ENCODE data around the gene DDX25. TPM values are rescaled to one million over a fixed set of nuclear protein-coding genes. Genes with fewer than 3 reads are reported as not detected.
"Not testable (repeated sequence)": the region's sequence is repeated elsewhere in the genome, so short reads cannot be mapped to it uniquely, and the experiment has no call there.

The DDX25 gene
- total and polyA plus RNA-seq, 4 donors, result 0.14 to 0.37 (median 0.17) TPM

GRCh38 chr11:125902927-125903710 is 1.2 kb upstream of the DDX25 start, which contains the start of gene PUS3:
TSS of gene PUS3 (minus strand) at chr11:125903206. CDS start at chr11:125896284, 6,922 bp downstream.
- no peak for TF ChIP-seq CTCF (IDR thresholded peaks at IDR 0.05; ENCODE audit: control extremely low read depth, extremely low read depth)
- 2 to 3% methylated on average over 31 of the region's 31 CpGs for WGBS, 2 donors
- no peaks in the 10 kb centered on the region for H3K9me3 ChIP-seq (ENCODE audit: control insufficient read depth in 4 of 4, insufficient read depth in 3 of 4, low read length in 3 of 4)
- peak within 1 kb of the TSS; percentile 76 for H3K4me3 ChIP-seq
- peak within 1 kb of the TSS; percentile 67 to 69 for H3K9ac ChIP-seq (ENCODE audit: insufficient read depth in 1 of 2, low read length in 2 of 2)
- peaks cover 5 to 15% (median 8%) of the 10 kb centered on the region in 4 donors for H3K36me3 ChIP-seq (ENCODE audit: control insufficient read depth in 4 of 4, insufficient read depth in 4 of 4, low read length in 4 of 4)
- ATAC-seq (ENCODE audit: insufficient read depth, low FRiP score) (peak; percentile 90), DNase-seq (peak; percentile 91 to 92 (median 92))
- H3K27ac ChIP-seq (ENCODE audit: low read depth in 1 of 2, low read length in 1 of 2), result peak within 1 kb of the TSS; percentile 84 to 88
- H3K27me3 ChIP-seq (ENCODE audit: control insufficient read depth in 3 of 3, insufficient read depth in 3 of 3, low read length in 2 of 3), result peaks cover 0 to 13% (median 12%) of the 10 kb centered on the region in 3 donors
- H3K4me1 ChIP-seq (ENCODE audit: control insufficient read depth in 5 of 5, insufficient read depth in 5 of 5, low read length in 5 of 5), result peaks cover 0 to 14% (median 9%) of the 10 kb centered on the region in 5 donors

DNA sequence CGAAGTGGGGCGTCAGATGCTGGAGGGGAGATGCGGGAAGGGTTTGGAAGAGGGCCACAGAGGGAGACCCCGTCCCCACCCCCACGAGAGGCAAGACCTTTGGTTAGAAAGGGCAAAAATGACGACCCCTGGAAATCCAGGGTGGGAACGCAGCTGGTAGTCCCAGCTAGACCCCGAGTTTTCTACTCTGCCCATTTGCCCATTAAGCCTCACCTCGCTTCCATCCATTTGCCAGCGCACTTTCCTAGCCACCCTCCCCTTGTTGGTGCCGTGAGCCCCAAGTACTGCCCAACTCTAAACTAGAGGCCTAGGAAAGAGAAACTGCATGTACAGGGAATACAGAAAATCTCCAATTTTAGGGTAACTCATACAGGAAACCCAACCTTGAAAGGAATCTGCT is 370 bp downstream of the DDX25 start:
- H3K4me3 ChIP-seq, result peak overlapping the region; percentile 24
- ATAC-seq (ENCODE audit: insufficient read depth, low FRiP score) (no peak), DNase-seq (no peak)
- peaks cover 0 to 14% (median 9%) of the 10 kb centered on the region in 5 donors for H3K4me1 ChIP-seq (ENCODE audit: control insufficient read depth in 5 of 5, insufficient read depth in 5 of 5, low read length in 5 of 5)
- no peaks in the 10 kb centered on the region for H3K9me3 ChIP-seq (ENCODE audit: control insufficient read depth in 4 of 4, insufficient read depth in 3 of 4, low read length in 3 of 4)
- H3K36me3 ChIP-seq (ENCODE audit: control insufficient read depth in 4 of 4, insufficient read depth in 4 of 4, low read length in 4 of 4), result peaks cover 2 to 6% (median 4%) of the 10 kb centered on the region in 4 donors
- no peak for TF ChIP-seq CTCF (IDR thresholded peaks at IDR 0.05; ENCODE audit: control extremely low read depth, extremely low read depth)
- WGBS, 2 donors, result 48 to 57% methylated on average over 11 of the region's 11 CpGs
- H3K27ac ChIP-seq (ENCODE audit: low read depth in 1 of 2, low read length in 1 of 2), result no peak overlapping the region
- H3K27me3 ChIP-seq (ENCODE audit: control insufficient read depth in 3 of 3, insufficient read depth in 3 of 3, low read length in 2 of 3), result peaks cover 0 to 13% (median 12%) of the 10 kb centered on the region in 3 donors
- no peak overlapping the region for H3K9ac ChIP-seq (ENCODE audit: insufficient read depth in 1 of 2, low read length in 2 of 2)

DNA sequence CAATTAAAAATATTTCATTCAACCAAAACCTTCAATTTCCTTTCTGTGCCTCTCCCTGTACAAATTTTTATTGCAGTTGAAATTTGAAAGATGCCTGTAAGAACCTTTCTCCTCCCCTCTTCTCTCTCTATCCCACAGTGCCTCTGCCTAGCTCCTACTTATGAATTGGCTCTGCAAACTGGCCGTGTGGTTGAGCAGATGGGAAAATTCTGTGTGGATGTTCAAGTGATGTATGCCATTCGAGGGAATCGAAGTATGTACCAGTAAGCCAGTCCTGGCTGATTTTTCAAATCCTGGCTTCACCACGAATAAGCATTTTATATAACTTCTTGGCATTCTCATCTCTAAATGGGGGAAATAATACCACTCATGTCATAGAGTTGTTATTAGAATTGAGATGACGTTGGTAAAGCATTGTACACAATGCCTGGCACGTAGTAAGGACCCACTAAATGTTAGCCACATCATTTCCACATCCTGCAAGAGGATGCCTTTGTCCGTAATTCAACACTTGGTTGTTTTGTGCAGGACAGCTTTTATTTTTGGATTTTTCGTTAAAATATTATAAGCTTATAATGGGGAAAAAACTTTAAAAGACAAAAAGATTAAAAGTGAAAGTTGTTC is 6.0 kb downstream of the DDX25 start:
- 76 to 82% methylated on average over 8 of the region's 8 CpGs for WGBS, 2 donors

GRCh38 chr11:125914601-125915000 is 10.3 kb downstream of the DDX25 start:
- not testable (repeated sequence) for DNase-seq; H3K4me1 ChIP-seq (ENCODE audit: control insufficient read depth in 5 of 5, insufficient read depth in 5 of 5, low read length in 5 of 5); H3K9ac ChIP-seq (ENCODE audit: insufficient read depth in 1 of 2, low read length in 2 of 2); H3K27ac ChIP-seq (ENCODE audit: low read depth in 1 of 2, low read length in 1 of 2); H3K4me3 ChIP-seq; H3K9me3 ChIP-seq (ENCODE audit: control insufficient read depth in 4 of 4, insufficient read depth in 3 of 4, low read length in 3 of 4); ATAC-seq (ENCODE audit: insufficient read depth, low FRiP score); H3K36me3 ChIP-seq (ENCODE audit: control insufficient read depth in 4 of 4, insufficient read depth in 4 of 4, low read length in 4 of 4)
- H3K27me3 ChIP-seq (ENCODE audit: control insufficient read depth in 3 of 3, insufficient read depth in 3 of 3, low read length in 2 of 3), result peaks cover 0 to 11% (median 6%) of the 10 kb centered on the region in 3 donors
- WGBS, 2 donors, result 76 to 84% methylated on average over 3 of the region's 3 CpGs

More for the DNA sequence above, 6.0 kb downstream of the DDX25 start:
- TF ChIP-seq CTCF (IDR thresholded peaks at IDR 0.05; ENCODE audit: control extremely low read depth, extremely low read depth), result no peak
- no peak overlapping the region for H3K27ac ChIP-seq (ENCODE audit: low read depth in 1 of 2, low read length in 1 of 2)
- H3K9me3 ChIP-seq (ENCODE audit: control insufficient read depth in 4 of 4, insufficient read depth in 3 of 4, low read length in 3 of 4), result no peaks in the 10 kb centered on the region
- H3K9ac ChIP-seq (ENCODE audit: insufficient read depth in 1 of 2, low read length in 2 of 2), result no peak overlapping the region
- DNase-seq, result no peak
- ATAC-seq (ENCODE audit: insufficient read depth, low FRiP score), result no peak
- no peak overlapping the region for H3K4me3 ChIP-seq
- peaks cover 0 to 8% (median 5%) of the 10 kb centered on the region in 3 donors for H3K27me3 ChIP-seq (ENCODE audit: control insufficient read depth in 3 of 3, insufficient read depth in 3 of 3, low read length in 2 of 3)
- no peaks in the 10 kb centered on the region for H3K36me3 ChIP-seq (ENCODE audit: control insufficient read depth in 4 of 4, insufficient read depth in 4 of 4, low read length in 4 of 4)
- no peaks in the 10 kb centered on the region for H3K4me1 ChIP-seq (ENCODE audit: control insufficient read depth in 5 of 5, insufficient read depth in 5 of 5, low read length in 5 of 5)
